HG03159 (cell line): ENCODE results near the gene SHTN1.

Experiments
- ATAC-seq: cut with Tn5 transposase; IDR thresholded peaks from one replicate; pipeline ENCODE4 v1.9.1; 2021; ENCODE audit warnings: mild to moderate bottlenecking, moderate library complexity; ENCODE audit not compliant: unreplicated experiment

The SHTN1 gene

GRCh38 chr10:116988311-116988710 lies 16.7 kb downstream of the SHTN1 start:
- no peak for ATAC-seq

- ATAC-seq = no peak
These were observed 19.4 kb downstream of the SHTN1 start for GRCh38 chr10:116985611-116986010.

GRCh38 chr10:116984202-116984990 lies 20.6 kb downstream of the SHTN1 start:
- ATAC-seq = no peak

- no peak for ATAC-seq
These were observed 24.9 kb downstream of the SHTN1 start for GRCh38 chr10:116980041-116980440.

- no peak for ATAC-seq
These were observed 26.1 kb downstream of the SHTN1 start for GRCh38 chr10:116978901-116979300.

- ATAC-seq = no peak
These were observed 30.5 kb downstream of the SHTN1 start for GRCh38 chr10:116974456-116975005.

GRCh38 chr10:116973946-116974455 lies 31.0 kb downstream of the SHTN1 start:
- ATAC-seq = no peak

GRCh38 chr10:116973371-116973905 lies 31.5 kb downstream of the SHTN1 start:
- ATAC-seq = no peak

GRCh38 chr10:116972131-116972530 lies 32.9 kb downstream of the SHTN1 start:
- ATAC-seq = no peak

- no peak for ATAC-seq
These were observed 34.9 kb downstream of the SHTN1 start for GRCh38 chr10:116970050-116970449.

- no peak for ATAC-seq
These were observed 36.7 kb downstream of the SHTN1 start for GRCh38 chr10:116968331-116968730.

GRCh38 chr10:116961406-116962251 lies 43.4 kb downstream of the SHTN1 start:
- no peak for ATAC-seq

GRCh38 chr10:116960066-116960776 lies 44.8 kb downstream of the SHTN1 start:
- no peak for ATAC-seq

GRCh38 chr10:116952729-116953128 lies 52.3 kb downstream of the SHTN1 start:
- no peak for ATAC-seq

- ATAC-seq = no peak
These were observed 56.5 kb downstream of the SHTN1 start for GRCh38 chr10:116948530-116948870.

- no peak for ATAC-seq
These were observed 57.0 kb downstream of the SHTN1 start for GRCh38 chr10:116947841-116948529.

GRCh38 chr10:116944911-116945310 lies 60.1 kb downstream of the SHTN1 start:
- ATAC-seq = no peak

- no peak for ATAC-seq
These were observed 73.2 kb downstream of the SHTN1 start for GRCh38 chr10:116931806-116932205.

GRCh38 chr10:116926426-116926825 lies 78.6 kb downstream of the SHTN1 start:
- no peak for ATAC-seq

GRCh38 chr10:116925056-116925455 lies 79.9 kb downstream of the SHTN1 start:
- no peak for ATAC-seq
